PFSK-1 (cell line): Measurements from ENCODE around the gene KLF5.

Experiments
- FOXP2 ChIP-seq: optimal IDR thresholded peaks from 2 replicates; pipeline ENCODE3; 2011; ENCODE audit warnings: borderline replicate concordance, control low read depth, inconsistent platforms; ENCODE audit not compliant: insufficient read depth; ENCODE audit errors: extremely low read length, extremely low read depth
- POLR2AphosphoS5 ChIP-seq: IDR thresholded peaks from 2 replicates; pipeline ENCODE4 v1.6.1; 2012; ENCODE audit warnings: low read depth, mild to moderate bottlenecking, control low read depth, low read length, moderate library complexity
- SIN3A ChIP-seq: IDR thresholded peaks from 2 replicates; pipeline ENCODE4 v1.6.1; 2012; ENCODE audit warnings: mild to moderate bottlenecking, low read length, moderate library complexity, borderline replicate concordance; ENCODE audit not compliant: insufficient read depth
- TAF1 ChIP-seq: IDR thresholded peaks from 2 replicates; pipeline ENCODE4 v1.6.1; 2012; ENCODE audit warnings: low read length, control low read depth, borderline replicate concordance; ENCODE audit not compliant: insufficient read depth
- TF ChIP-seq, protein P1 (sequence below), 2 experiments: IDR thresholded peaks; 2 replicates each; pipeline versions ENCODE4 v1.6.1 to v1.8.0; 2011 to 2012; ENCODE audit warnings: low read depth in 2 of 2, low read length in 2 of 2, control low read depth in 1 of 2, inconsistent platforms in 1 of 2, mild to moderate bottlenecking in 1 of 2, moderate library complexity in 1 of 2; ENCODE audit not compliant: insufficient read depth in 1 of 2

KLF5 gene

DNA sequence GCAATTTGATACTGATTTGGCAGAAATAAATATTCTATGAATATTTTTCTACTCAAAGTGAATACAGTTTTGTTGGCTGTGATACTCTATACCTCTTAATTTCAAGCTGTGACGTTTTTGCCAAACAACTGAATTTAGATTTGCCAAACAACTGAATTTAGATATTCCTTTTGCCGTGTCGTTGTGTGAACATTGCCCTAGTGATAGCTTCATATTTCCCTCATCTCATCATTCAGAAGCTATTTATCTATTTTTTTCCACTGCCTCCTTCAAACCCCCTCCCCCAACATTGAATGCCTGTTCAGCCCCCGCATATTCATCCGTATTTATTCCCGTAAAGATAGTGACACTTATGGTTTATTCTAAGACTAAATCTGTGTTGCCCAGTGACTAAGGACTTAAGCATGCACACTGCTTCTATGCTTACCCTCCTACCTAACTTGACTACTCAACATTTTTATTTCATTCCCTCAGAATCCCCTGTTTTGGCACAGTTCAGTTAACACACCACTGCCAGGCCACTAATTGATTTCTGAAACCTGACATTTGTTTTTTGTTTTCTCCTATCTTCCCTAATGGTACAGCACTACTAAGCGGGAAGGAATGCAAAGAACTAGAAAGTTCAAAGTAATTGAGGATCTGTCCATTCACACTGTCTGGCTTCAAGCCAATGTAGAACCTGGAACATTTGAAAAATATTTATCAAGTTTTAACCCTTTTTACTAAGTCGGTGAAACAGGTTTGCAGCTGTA, 2.8 kb upstream of the KLF5 start:
- no peak for TF ChIP-seq SIN3A
- TF ChIP-seq POLR2AphosphoS5, result no peak
- TF ChIP-seq TAF1, result no peak
- no peak for TF ChIP-seq FOXP2
- TF ChIP-seq, protein P1, sequence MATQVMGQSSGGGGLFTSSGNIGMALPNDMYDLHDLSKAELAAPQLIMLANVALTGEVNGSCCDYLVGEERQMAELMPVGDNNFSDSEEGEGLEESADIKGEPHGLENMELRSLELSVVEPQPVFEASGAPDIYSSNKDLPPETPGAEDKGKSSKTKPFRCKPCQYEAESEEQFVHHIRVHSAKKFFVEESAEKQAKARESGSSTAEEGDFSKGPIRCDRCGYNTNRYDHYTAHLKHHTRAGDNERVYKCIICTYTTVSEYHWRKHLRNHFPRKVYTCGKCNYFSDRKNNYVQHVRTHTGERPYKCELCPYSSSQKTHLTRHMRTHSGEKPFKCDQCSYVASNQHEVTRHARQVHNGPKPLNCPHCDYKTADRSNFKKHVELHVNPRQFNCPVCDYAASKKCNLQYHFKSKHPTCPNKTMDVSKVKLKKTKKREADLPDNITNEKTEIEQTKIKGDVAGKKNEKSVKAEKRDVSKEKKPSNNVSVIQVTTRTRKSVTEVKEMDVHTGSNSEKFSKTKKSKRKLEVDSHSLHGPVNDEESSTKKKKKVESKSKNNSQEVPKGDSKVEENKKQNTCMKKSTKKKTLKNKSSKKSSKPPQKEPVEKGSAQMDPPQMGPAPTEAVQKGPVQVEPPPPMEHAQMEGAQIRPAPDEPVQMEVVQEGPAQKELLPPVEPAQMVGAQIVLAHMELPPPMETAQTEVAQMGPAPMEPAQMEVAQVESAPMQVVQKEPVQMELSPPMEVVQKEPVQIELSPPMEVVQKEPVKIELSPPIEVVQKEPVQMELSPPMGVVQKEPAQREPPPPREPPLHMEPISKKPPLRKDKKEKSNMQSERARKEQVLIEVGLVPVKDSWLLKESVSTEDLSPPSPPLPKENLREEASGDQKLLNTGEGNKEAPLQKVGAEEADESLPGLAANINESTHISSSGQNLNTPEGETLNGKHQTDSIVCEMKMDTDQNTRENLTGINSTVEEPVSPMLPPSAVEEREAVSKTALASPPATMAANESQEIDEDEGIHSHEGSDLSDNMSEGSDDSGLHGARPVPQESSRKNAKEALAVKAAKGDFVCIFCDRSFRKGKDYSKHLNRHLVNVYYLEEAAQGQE (IDR thresholded peaks at IDR 0.05; ENCODE audit: insufficient read depth in 1 of 2, low read depth in 2 of 2, low read length in 2 of 2), result no peak

DNA sequence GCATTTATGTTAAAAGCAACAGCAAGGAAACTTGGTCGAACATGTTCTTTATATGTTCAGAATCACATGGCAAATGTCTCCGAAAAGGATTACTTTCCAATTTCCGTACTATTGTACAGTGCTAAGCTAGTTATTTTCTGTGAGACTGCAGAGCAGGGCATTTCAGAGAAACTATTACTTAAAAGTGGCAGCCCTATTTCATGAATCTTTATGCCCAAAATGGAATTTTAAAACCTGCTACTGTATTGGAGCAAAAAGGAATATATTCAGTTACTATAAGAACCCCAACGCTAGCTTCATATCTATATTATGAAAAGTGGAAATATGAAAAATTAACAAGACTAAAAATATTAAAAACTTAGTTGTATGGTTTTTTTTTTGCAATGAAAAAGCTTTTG, 2.2 kb upstream of the KLF5 start:
- TF ChIP-seq, protein P1 (IDR thresholded peaks at IDR 0.05; ENCODE audit: insufficient read depth in 1 of 2, low read depth in 2 of 2, low read length in 2 of 2), result no peak
- TF ChIP-seq FOXP2, result no peak
- no peak for TF ChIP-seq SIN3A
- TF ChIP-seq TAF1, result no peak
- TF ChIP-seq POLR2AphosphoS5, result no peak

DNA sequence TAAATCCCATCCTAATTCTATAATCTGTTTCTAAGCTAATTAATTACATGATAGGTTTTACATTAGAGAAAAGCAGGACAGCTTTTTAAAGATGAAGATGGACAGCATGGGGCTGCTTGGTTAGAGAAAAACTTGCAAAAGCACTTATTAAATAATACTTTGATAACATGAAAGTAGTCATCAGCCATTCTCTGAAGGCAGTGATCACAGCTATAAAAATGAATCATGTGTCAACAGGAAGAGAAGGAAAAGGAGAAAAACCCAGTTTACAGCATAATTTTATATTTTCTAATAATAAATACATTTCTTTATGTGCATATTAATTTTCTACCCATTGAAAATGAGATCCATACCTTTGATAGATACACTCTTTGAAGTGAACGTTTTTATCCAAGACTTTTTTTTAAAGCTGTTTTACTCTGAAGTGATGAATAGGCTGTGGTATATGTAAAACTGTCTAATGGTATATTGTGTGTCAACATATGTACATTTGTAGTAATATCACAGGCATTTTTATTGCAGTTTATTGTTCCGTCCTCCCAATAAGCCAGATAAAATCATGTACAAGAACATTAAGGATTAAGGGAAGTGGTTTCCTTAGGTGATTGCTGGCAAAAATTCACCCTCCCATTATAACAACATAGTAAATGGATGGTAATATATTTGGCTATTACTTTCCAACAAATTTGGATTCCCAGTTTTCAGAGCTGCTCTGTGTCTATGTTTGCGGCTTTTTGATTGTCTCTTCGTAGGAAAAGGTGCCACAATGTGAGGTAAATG, 1.3 kb upstream of the KLF5 start:
- TF ChIP-seq TAF1, result no peak
- TF ChIP-seq FOXP2, result no peak
- TF ChIP-seq POLR2AphosphoS5, result no peak
- TF ChIP-seq, protein P1 (IDR thresholded peaks at IDR 0.05; ENCODE audit: insufficient read depth in 1 of 2, low read depth in 2 of 2, low read length in 2 of 2), result no peak
- no peak for TF ChIP-seq SIN3A

DNA sequence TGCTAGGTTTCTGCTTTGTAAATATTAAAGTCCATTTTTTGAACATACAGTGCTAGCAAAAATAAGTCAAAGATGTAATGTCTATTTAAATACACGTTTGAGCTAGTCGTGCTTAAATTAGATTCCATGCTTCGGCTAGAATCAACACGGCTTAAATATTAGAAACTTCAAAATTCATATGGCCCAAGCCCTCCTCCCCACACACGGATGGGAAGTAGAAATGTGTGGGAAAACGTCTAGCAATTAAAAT, 816 bp upstream of the KLF5 start:
- TF ChIP-seq, protein P1 (IDR thresholded peaks at IDR 0.05; ENCODE audit: insufficient read depth in 1 of 2, low read depth in 2 of 2, low read length in 2 of 2), result no peak
- TF ChIP-seq TAF1 (no peak), FOXP2 (no peak), SIN3A (no peak), POLR2AphosphoS5 (no peak)
